GM12872 (cell line): ENCODE measurements around the gene TRAPPC5.

ENCODE experiments used
- CTCF ChIP-seq: IDR thresholded peaks from 3 replicates; pipeline ENCODE4 v1.5.1; 2011; ENCODE audit warnings: low read depth, mild to moderate bottlenecking, low read length, moderate library complexity; ENCODE audit not compliant: insufficient read depth

Gene TRAPPC5

DNA sequence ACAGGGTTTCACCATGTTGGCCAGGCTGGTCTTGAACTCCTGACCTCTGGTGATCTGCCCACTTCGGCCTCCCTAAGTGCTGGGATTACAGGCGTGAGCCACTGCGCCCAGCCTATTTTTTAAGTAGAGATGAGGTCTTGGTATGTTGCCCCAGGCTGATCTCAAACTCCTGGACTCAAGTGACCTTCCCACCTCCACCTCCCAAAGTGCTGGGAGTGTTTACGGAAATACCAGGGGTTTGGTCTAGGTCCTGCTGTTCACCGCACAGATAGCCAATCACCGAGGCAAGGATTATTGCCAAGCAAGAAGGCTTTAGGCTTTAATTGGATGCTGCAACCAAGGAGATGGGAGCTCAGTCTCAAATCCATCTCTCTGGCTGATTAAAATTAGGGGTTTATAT lies 39.7 kb downstream of the TRAPPC5 start:
- no peak for TF ChIP-seq CTCF

- no peak for TF ChIP-seq CTCF
These were observed 41.6 kb downstream of the TRAPPC5 start for GRCh38 chr19:7722231-7722651.

GRCh38 chr19:7725791-7726190 lies 45.2 kb downstream of the TRAPPC5 start:
- TF ChIP-seq CTCF, result no peak

DNA sequence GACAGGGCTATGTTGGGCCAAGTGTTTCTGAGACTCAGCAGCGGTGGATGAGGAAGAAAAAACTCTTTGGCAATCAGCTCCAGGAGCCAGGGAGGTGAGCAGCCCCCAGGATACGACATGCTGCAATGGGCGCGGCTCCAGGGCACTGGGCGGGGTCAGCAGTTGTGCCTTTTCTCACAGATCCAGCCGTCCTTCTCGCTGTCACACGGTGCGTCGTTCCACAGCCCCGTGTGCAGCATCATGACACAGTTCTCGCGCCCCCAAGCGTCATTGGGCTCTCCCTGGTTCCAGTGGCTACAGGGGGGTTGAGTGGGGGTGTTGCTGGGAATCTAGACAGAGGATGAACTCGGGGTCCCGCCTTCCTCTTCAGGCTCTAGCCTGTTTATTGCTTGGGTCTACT lies 48.6 kb downstream of the TRAPPC5 start:
- TF ChIP-seq CTCF, result no peak

GRCh38 chr19:7729831-7730285 lies 49.2 kb downstream of the TRAPPC5 start:
- TF ChIP-seq CTCF, result no peak

GRCh38 chr19:7730286-7731217 lies 49.9 kb downstream of the TRAPPC5 start:
- TF ChIP-seq CTCF, result no peak

- TF ChIP-seq CTCF, result no peak
These were observed 50.6 kb downstream of the TRAPPC5 start for GRCh38 chr19:7731218-7731595.
